Skeletal muscle tissue (tissue), 4 donors: ENCODE measurements around the gene DLX3. TPM values are rescaled to one million over a fixed set of nuclear protein-coding genes. Genes with fewer than 3 reads are reported as not detected.
A peak's percentile ranks its signal among the peaks of the same experiment; 100 is the strongest.

Source experiments
- H3K27ac ChIP-seq: one replicate; pipeline ENCODE4 v1.7.0; 2013; ENCODE audit warnings: mild to moderate bottlenecking, low read depth, low read length, inconsistent platforms
- H3K27me3 ChIP-seq, 3 donors: one replicate each; pipeline ENCODE4 v1.7.0; 2013; ENCODE audit warnings: low read length in 3 of 3; ENCODE audit not compliant: control insufficient read depth in 3 of 3, insufficient read depth in 3 of 3
- H3K36me3 ChIP-seq, 3 donors: one replicate each; pipeline ENCODE4 v1.7.0; 2013; ENCODE audit warnings: low read length in 3 of 3; ENCODE audit not compliant: control insufficient read depth in 3 of 3, insufficient read depth in 3 of 3
- H3K4me1 ChIP-seq, 3 donors: one replicate each; pipeline ENCODE4 v1.7.0; 2013; ENCODE audit warnings: low read length in 3 of 3, mild to moderate bottlenecking in 3 of 3; ENCODE audit not compliant: control insufficient read depth in 3 of 3, insufficient read depth in 3 of 3
- H3K4me3 ChIP-seq, 3 donors: one replicate each; pipeline ENCODE4 v1.7.0; 2013; ENCODE audit warnings: low read length in 3 of 3
- H3K9ac ChIP-seq, 3 donors: one replicate each; pipeline ENCODE4 v1.7.0; 2013; ENCODE audit warnings: low read length in 3 of 3, mild to moderate bottlenecking in 3 of 3, moderate library complexity in 2 of 3, low read depth in 1 of 3
- H3K9me3 ChIP-seq, 3 donors: one replicate each; pipeline ENCODE4 v1.7.0; 2013; ENCODE audit warnings: low read length in 3 of 3; ENCODE audit not compliant: control insufficient read depth in 3 of 3
- total RNA-seq: library from RNA; depleted of rRNA; stranded (reverse); fragments of >200 nt; gene quantifications from one replicate; pipeline ENCODE4 v1.2.3, GENCODE V29; 2014
- donor health status: Osteomylitis.

Gene DLX3
- total RNA-seq, 1 donor from 2014 or later: not detected

GRCh38 chr17:49986396-49987289 lies 8.4 kb downstream of the DLX3 start:
- no peak overlapping the region for H3K4me3 ChIP-seq
- H3K27me3 ChIP-seq: peaks cover 52 to 78% (median 76%) of the 10 kb centered on the region in 3 donors
- H3K36me3 ChIP-seq: no peaks in the 10 kb centered on the region
- H3K27ac ChIP-seq: no peak overlapping the region
- no peak overlapping the region for H3K9ac ChIP-seq
- no peaks in the 10 kb centered on the region for H3K9me3 ChIP-seq
- peaks cover 0 to 2% (median 0%) of the 10 kb centered on the region in 3 donors for H3K4me1 ChIP-seq

GRCh38 chr17:49985310-49985990 lies 9.6 kb downstream of the DLX3 start:
- H3K9me3 ChIP-seq: no peaks in the 10 kb centered on the region
- H3K4me3 ChIP-seq: no peak overlapping the region
- H3K4me1 ChIP-seq: peaks cover 0 to 2% (median 0%) of the 10 kb centered on the region in 3 donors
- H3K27me3 ChIP-seq: peaks cover 46 to 73% (median 68%) of the 10 kb centered on the region in 3 donors
- H3K9ac ChIP-seq: no peak overlapping the region
- no peaks in the 10 kb centered on the region for H3K36me3 ChIP-seq
- no peak overlapping the region for H3K27ac ChIP-seq

GRCh38 chr17:49984776-49985175 lies 10.2 kb downstream of the DLX3 start:
- Histone ChIP-seq H3K27ac (no peak overlapping the region), H3K9me3 (no peaks in the 10 kb centered on the region), H3K4me3 (no peak overlapping the region), H3K36me3 (no peaks in the 10 kb centered on the region), H3K9ac (no peak overlapping the region), H3K27me3 (peaks cover 46 to 74% (median 66%) of the 10 kb centered on the region in 3 donors), H3K4me1 (peaks cover 0 to 2% (median 0%) of the 10 kb centered on the region in 3 donors)

GRCh38 chr17:49984283-49984682 lies 10.7 kb downstream of the DLX3 start:
- H3K4me1 ChIP-seq: peaks cover 0 to 2% (median 0%) of the 10 kb centered on the region in 3 donors
- no peak overlapping the region for H3K4me3 ChIP-seq
- H3K27ac ChIP-seq: no peak overlapping the region
- H3K9ac ChIP-seq: no peak overlapping the region
- H3K27me3 ChIP-seq: peaks cover 44 to 72% (median 63%) of the 10 kb centered on the region in 3 donors
- H3K36me3 ChIP-seq: no peaks in the 10 kb centered on the region
- no peaks in the 10 kb centered on the region for H3K9me3 ChIP-seq

GRCh38 chr17:49980703-49981197 lies 14.3 kb downstream of the DLX3 start:
- no peaks in the 10 kb centered on the region for H3K4me1 ChIP-seq
- no peak overlapping the region for H3K4me3 ChIP-seq
- H3K9ac ChIP-seq: no peak overlapping the region
- no peaks in the 10 kb centered on the region for H3K36me3 ChIP-seq
- H3K27me3 ChIP-seq: peaks cover 39 to 63% (median 55%) of the 10 kb centered on the region in 3 donors
- H3K9me3 ChIP-seq: no peaks in the 10 kb centered on the region
- H3K27ac ChIP-seq: no peak overlapping the region

- H3K9me3 ChIP-seq: no peaks in the 10 kb centered on the region
- H3K9ac ChIP-seq: peak overlapping the region in 1 of 3 donors; percentile 3
- no peak overlapping the region for H3K27ac ChIP-seq
- H3K4me3 ChIP-seq: no peak overlapping the region
- H3K4me1 ChIP-seq: no peaks in the 10 kb centered on the region
- peaks cover 44 to 68% (median 56%) of the 10 kb centered on the region in 3 donors for H3K27me3 ChIP-seq
- H3K36me3 ChIP-seq: no peaks in the 10 kb centered on the region
Observed at GRCh38 chr17:49979748-49980479, 15.1 kb downstream of the DLX3 start.

- H3K9ac ChIP-seq: no peak overlapping the region
- H3K27ac ChIP-seq: no peak overlapping the region
- peaks cover 51 to 68% (median 56%) of the 10 kb centered on the region in 3 donors for H3K27me3 ChIP-seq
- no peaks in the 10 kb centered on the region for H3K9me3 ChIP-seq
- H3K4me3 ChIP-seq: no peak overlapping the region
- H3K36me3 ChIP-seq: no peaks in the 10 kb centered on the region
- H3K4me1 ChIP-seq: no peaks in the 10 kb centered on the region
Observed at GRCh38 chr17:49978501-49978900, 16.5 kb downstream of the DLX3 start.

GRCh38 chr17:49977463-49978389 lies 17.3 kb downstream of the DLX3 start:
- Histone ChIP-seq H3K4me1 (peaks cover under 1 to 1% (median under 1%) of the 10 kb centered on the region in 3 donors), H3K27ac (no peak overlapping the region), H3K9ac (no peak overlapping the region), H3K4me3 (no peak overlapping the region), H3K27me3 (peaks cover 59 to 73% (median 64%) of the 10 kb centered on the region in 3 donors), H3K36me3 (no peaks in the 10 kb centered on the region), H3K9me3 (no peaks in the 10 kb centered on the region)

GRCh38 chr17:49976828-49977202 lies 18.2 kb downstream of the DLX3 start:
- Histone ChIP-seq H3K27me3 (peaks cover 66 to 78% (median 73%) of the 10 kb centered on the region in 3 donors), H3K9ac (no peak overlapping the region), H3K4me3 (no peak overlapping the region), H3K4me1 (peaks cover 9 to 11% (median 10%) of the 10 kb centered on the region in 3 donors), H3K36me3 (no peaks in the 10 kb centered on the region), H3K9me3 (no peaks in the 10 kb centered on the region), H3K27ac (no peak overlapping the region)
